ENCODE data around the gene LOC101059915.
"Not testable (repeated sequence)": the region's sequence is repeated elsewhere in the genome, so short reads cannot be mapped to it uniquely, and the experiment has no call there.

Gene LOC101059915

DNA sequence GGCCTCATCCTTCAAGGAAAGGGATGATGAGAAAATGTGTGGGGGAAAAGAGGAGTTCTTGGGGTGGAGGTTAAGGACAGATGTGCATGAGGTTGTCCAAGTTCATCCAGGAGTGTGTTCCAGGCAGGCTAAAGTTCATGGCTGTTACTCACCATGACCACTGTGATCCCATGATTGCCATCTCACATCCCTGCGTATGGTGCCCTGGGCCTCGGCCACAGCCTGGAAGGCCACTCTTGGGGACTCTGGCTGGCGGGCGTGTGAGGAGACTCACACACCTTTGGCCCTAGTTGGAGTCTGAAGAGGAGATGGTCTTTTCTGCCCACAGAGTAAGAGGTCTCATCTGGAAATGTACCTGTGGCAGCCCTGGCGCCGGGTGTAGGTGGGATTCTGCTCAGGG is 7.4 kb upstream of the LOC101059915 start:
- H3K79me2 ChIP-seq, result no peaks in the 10 kb centered on the region
- no peak overlapping the region for H3K27ac ChIP-seq
- no peak overlapping the region for H3K4me3 ChIP-seq (ENCODE audit: low read depth, low read length)
- no peaks in the 10 kb centered on the region for H3K27me3 ChIP-seq (ENCODE audit: control insufficient read depth, insufficient read depth, low read length)
- TF ChIP-seq, protein P1, sequence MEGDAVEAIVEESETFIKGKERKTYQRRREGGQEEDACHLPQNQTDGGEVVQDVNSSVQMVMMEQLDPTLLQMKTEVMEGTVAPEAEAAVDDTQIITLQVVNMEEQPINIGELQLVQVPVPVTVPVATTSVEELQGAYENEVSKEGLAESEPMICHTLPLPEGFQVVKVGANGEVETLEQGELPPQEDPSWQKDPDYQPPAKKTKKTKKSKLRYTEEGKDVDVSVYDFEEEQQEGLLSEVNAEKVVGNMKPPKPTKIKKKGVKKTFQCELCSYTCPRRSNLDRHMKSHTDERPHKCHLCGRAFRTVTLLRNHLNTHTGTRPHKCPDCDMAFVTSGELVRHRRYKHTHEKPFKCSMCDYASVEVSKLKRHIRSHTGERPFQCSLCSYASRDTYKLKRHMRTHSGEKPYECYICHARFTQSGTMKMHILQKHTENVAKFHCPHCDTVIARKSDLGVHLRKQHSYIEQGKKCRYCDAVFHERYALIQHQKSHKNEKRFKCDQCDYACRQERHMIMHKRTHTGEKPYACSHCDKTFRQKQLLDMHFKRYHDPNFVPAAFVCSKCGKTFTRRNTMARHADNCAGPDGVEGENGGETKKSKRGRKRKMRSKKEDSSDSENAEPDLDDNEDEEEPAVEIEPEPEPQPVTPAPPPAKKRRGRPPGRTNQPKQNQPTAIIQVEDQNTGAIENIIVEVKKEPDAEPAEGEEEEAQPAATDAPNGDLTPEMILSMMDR (IDR thresholded peaks at IDR 0.05), result no peak
- no peaks in the 10 kb centered on the region for H3K36me3 ChIP-seq (ENCODE audit: control insufficient read depth, insufficient read depth, low read length)
- H3K9me3 ChIP-seq (ENCODE audit: control insufficient read depth, low read length), result no peaks in the 10 kb centered on the region
- no peak overlapping the region for H3K9ac ChIP-seq
- H2AFZ ChIP-seq, result no peak overlapping the region
- no peak overlapping the region for H3K4me2 ChIP-seq (ENCODE audit: low read length)
- no peaks in the 10 kb centered on the region for H3K4me1 ChIP-seq

DNA sequence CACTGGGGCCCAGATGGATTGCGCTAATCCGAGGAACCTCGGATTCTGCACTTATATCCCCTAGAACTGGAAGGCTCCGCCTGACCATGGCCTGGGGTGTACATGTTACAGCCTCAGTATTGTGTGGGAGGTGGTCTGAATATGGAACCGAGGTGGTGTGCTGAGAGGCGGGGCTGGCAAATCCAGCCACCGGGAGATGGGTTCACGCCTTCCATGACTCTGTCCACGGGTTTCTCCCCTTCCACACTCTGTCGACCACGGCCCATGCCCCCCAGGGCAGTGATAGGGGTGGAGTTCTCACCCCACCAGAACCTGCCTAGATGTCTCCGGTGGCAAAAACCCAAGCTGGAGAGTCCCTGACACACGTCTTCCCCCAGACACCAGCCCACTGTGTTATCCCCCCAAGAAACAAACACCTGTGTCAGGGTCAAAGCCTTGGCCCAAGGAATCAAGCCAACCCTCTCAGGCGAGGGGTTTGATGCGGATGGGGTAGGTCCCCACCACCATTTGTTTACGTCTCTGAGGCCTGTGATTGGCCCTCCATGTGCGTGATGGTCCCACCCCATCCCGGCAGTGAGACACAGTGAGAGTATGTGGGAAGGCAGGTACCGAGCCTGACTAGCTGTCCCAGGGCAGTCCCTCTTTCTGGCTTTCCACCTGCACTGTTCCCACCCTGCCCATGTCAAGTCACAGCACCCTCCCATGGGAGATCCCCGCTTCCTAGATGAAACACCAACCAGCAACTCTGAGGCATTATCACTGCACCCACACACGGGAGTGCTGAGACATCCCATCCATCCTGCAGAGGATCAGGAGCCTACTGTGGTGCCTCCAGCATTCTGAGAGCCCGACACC is 6.6 kb upstream of the LOC101059915 start:
- no peak overlapping the region for H2AFZ ChIP-seq
- no peak overlapping the region for H3K9ac ChIP-seq
- TF ChIP-seq, protein P1 (IDR thresholded peaks at IDR 0.05), result no peak
- no peak overlapping the region for H3K4me3 ChIP-seq (ENCODE audit: low read depth, low read length)
- no peaks in the 10 kb centered on the region for H3K79me2 ChIP-seq
- no peaks in the 10 kb centered on the region for H3K4me1 ChIP-seq
- H3K9me3 ChIP-seq (ENCODE audit: control insufficient read depth, low read length), result no peaks in the 10 kb centered on the region
- no peaks in the 10 kb centered on the region for H3K27me3 ChIP-seq (ENCODE audit: control insufficient read depth, insufficient read depth, low read length)
- no peak overlapping the region for H3K4me2 ChIP-seq (ENCODE audit: low read length)
- no peak overlapping the region for H3K27ac ChIP-seq
- H3K36me3 ChIP-seq (ENCODE audit: control insufficient read depth, insufficient read depth, low read length), result no peaks in the 10 kb centered on the region

- Histone ChIP-seq H3K4me2 (ENCODE audit: low read length) (no peak overlapping the region), H3K27ac (no peak overlapping the region), H3K79me2 (no peaks in the 10 kb centered on the region), H3K9me3 (ENCODE audit: control insufficient read depth, low read length) (no peaks in the 10 kb centered on the region), H3K9ac (no peak overlapping the region), H3K4me3 (ENCODE audit: low read depth, low read length) (no peak overlapping the region), H3K27me3 (ENCODE audit: control insufficient read depth, insufficient read depth, low read length) (no peaks in the 10 kb centered on the region), H3K4me1 (no peaks in the 10 kb centered on the region), H3K36me3 (ENCODE audit: control insufficient read depth, insufficient read depth, low read length) (no peaks in the 10 kb centered on the region), H2AFZ (no peak overlapping the region)
- TF ChIP-seq, protein P1 (IDR thresholded peaks at IDR 0.05), result no peak
Measured at GRCh38 chrX:71661919-71662318, 5.4 kb upstream of the LOC101059915 start.

- H3K4me2 ChIP-seq (ENCODE audit: low read length); H3K4me3 ChIP-seq (ENCODE audit: low read depth, low read length); H3K36me3 ChIP-seq (ENCODE audit: control insufficient read depth, insufficient read depth, low read length); H3K9ac ChIP-seq; H3K27ac ChIP-seq; H3K27me3 ChIP-seq (ENCODE audit: control insufficient read depth, insufficient read depth, low read length); H3K4me1 ChIP-seq; H3K79me2 ChIP-seq; H2AFZ ChIP-seq; H3K9me3 ChIP-seq (ENCODE audit: control insufficient read depth, low read length): not testable (repeated sequence)
Measured at GRCh38 chrX:71662654-71663053, 4.7 kb upstream of the LOC101059915 start.

GRCh38 chrX:71663238-71663637 is 4.1 kb upstream of the LOC101059915 start:
- H3K27me3 ChIP-seq (ENCODE audit: control insufficient read depth, insufficient read depth, low read length); H3K4me2 ChIP-seq (ENCODE audit: low read length); H3K79me2 ChIP-seq; H3K27ac ChIP-seq; H3K9me3 ChIP-seq (ENCODE audit: control insufficient read depth, low read length); H3K36me3 ChIP-seq (ENCODE audit: control insufficient read depth, insufficient read depth, low read length); H3K4me3 ChIP-seq (ENCODE audit: low read depth, low read length); H2AFZ ChIP-seq; H3K9ac ChIP-seq; H3K4me1 ChIP-seq: not testable (repeated sequence)

DNA sequence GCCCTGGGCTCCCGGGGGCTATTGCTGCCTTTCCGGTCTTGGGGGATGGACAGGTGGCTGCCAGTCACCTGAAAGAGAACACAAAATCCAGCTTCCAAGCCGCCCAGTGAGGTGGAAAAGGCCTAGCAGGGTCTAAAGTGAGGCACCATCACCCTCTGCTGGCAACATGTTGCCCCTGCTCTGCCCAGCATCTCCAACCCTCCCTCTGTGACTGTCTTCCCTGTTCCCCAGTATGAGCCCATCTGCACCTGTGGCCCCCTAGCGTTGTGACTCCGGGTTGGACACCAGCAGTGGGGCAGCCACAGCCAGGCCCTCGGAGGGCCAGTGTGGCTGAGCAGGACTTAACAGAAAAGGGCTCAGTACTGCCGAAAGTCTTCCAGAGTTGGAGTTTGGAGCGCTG is 3.1 kb upstream of the LOC101059915 start:
- H3K4me3 ChIP-seq (ENCODE audit: low read depth, low read length); H3K79me2 ChIP-seq; H3K9me3 ChIP-seq (ENCODE audit: control insufficient read depth, low read length); H2AFZ ChIP-seq; H3K4me2 ChIP-seq (ENCODE audit: low read length); H3K4me1 ChIP-seq; H3K36me3 ChIP-seq (ENCODE audit: control insufficient read depth, insufficient read depth, low read length); H3K27ac ChIP-seq; H3K27me3 ChIP-seq (ENCODE audit: control insufficient read depth, insufficient read depth, low read length); H3K9ac ChIP-seq: not testable (repeated sequence)
